NCI-H446 (cell line): Measurements from ENCODE around the gene MAPK4.
"Not testable (repeated sequence)": the region's sequence is repeated elsewhere in the genome, so short reads cannot be mapped to it uniquely, and the experiment has no call there.

Experiments
- DNase-seq, 2 experiments: peaks; one replicate each; lab custom pipeline; 2025; lab: John Stamatoyannopoulos, UW

MAPK4 gene

DNA sequence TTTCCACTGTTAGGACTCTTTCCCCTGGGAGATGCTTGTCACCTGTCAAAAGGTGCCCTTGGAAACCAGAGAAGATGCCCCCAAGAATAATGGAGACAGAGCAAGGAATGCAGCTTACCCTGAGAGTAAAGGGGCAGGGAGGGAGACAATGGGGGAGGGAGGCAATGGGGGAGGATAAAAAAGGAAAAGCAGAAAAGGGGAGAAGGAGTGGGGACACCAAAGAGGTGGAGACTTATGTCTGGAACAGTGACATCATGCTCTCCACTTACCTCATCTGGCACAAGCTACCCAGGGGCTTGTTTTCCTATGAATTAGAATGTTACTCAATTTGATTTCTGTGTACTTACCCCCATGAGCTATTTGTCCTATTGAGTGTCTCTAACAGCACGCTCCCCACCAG, 192.1 kb downstream of the MAPK4 start:
- no peak for DNase-seq

DNA sequence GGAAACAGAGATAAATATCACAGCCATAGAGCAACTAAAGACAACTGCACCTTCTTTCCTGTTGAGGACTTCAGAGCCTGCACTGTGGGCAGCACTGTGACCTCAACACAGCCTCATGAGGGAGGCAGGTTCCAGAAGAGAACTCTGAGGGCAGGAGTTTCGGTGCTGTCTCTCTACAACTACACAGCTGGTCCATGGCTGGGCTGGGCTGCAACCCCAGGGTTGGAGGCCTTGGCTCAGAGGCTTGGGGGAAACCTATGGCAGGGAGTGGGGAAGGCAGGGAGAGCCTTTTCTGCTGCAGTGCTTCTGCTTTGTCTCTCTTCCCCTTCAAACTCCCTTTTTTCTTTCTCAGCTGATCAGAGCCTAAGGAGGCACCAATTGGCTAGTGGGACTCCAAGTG, 193.4 kb downstream of the MAPK4 start:
- no peak for DNase-seq

DNA sequence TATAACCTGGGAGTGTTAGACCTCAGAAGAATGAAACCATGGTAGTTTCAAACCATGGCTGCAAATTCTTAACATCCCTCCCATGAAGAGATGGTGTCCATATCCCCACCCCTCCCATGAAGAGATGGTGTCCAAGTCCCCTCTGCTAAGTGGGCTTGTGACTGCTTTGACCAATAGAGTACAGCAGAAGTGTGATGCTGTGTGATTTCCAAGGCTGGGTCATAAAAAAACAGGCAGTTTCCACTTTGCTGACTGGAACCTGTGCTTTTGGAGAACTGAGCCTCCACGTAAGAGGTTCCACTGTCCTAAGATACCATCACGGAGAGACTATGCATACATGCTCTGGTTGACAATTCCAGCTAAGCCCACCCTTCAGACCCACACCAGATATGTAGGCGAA, 194.4 kb downstream of the MAPK4 start:
- no peak for DNase-seq

DNA sequence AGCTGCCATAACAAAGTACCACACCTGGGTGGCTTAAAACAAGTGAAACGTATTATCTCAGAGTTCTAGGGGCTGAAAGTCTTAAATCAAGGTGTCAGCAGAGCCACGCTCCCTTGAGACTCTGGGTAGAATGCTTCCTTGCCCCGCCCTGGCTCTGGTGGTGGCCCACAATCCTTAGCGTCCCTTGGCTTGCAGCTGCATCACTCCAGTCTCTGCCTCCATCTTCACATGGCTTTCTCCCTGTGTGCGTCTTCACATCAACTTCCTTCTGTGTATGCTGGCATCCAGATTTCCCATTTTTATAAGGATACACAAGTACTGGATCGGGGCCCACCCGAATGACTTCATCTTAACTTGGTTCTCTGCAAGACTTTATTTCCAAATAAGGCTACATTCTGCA, 197.5 kb downstream of the MAPK4 start:
- DNase-seq = no peak

DNA sequence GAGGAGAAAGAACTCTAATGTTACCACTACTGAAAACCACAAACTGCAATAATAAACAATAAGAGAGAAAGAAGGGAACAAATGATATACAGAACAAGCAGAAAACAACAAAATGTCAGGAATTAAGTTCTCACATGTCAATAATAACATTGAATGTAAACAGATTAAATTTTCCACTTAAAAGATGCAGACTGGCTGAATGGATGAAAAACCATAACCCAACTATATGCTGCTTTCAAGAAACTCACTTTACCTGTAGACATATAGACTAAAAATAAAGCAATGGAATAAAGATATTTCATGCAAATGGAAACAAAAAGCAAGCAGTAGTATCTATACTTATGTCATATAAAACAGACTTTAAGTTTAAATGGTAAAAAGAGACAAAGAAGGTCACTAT, 209.6 kb downstream of the MAPK4 start:
- DNase-seq = no peak

DNA sequence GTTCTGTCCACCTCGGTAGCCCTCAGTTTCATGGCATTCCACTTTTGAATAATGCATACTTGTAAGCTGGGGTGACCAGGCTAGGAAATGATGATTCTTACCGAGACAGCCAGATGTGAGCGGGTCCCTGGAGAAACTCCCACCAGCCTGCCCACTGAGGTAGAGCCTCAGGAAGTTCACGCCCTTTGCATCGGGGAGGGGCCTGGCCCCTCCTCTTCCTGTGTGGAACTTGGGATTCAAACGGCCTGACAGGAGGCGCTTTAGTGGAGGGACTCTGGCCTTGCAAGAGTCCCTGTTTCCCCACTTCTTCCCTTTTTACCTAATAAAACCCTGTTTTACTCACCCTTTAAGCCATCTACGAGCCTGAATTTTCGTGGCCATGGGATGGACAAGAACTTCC, 215.3 kb downstream of the MAPK4 start:
- DNase-seq = no peak

DNA sequence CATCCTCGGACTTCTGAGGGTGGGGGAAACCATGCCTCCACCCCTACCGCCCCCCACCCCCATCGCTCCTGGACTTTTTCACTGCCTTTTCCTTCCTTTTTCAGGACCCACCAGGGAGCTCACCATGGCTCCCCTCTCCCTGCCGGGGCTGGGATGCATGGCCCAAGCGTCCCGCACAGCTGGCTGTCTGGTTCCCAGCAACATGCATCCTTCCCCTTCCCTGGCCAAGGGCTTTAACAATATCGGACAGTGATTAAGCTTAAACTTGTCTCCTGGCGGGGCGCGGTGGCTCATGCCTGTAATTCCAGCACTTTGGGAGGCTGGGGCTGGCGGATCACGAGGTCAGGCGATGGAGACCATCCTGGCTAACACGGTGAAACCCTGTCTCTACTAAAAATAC, 215.8 kb downstream of the MAPK4 start:
- no peak for DNase-seq

DNA sequence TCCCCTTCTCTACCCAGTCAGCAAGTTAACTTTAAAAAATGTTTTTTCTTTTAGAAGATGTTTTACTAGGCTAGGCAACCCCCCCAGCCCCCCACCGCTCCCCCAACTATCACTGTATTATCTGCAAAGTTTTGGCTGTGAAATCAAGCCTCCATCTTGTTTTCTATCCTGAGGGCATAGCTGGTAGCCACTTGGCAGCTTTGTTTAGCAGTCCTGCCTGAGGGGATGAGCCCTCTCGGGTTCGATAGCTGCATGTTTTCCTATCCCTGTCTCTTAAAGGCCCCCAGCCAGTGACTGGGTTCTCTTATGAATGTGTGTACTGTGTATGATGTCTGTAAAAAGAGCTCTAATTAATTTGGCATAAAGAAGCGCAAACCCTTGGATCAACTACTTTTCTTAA, 216.5 kb downstream of the MAPK4 start:
- DNase-seq = no peak

DNA sequence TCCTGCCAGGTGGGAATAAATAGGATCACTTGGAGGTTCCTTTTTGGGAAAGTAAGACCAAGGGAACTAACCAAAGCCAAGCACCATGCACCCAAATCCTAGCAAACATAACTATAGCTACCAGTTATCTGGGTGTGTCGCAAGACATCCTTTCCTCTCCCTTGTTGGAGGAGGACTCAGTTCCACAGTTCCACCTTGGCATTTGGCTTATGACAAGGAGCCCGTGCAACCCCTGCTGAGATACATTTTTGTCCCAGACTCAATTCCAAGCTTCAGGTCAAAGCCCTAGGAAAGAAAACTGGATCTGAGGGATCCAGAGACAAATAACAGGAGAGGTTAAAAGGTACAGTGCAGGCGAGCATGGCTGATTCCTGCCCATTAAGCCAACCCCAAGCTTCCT, 219.1 kb downstream of the MAPK4 start:
- not testable (repeated sequence) for DNase-seq
